OCI-M1 (cell line): Measurements from ENCODE around the gene PARD6G.

Experiments used
- DNase-seq: peaks from one replicate; lab custom pipeline; 2025; lab: John Stamatoyannopoulos, UW

PARD6G gene

GRCh38 chr18:80145196-80145804, 102.0 kb downstream of the PARD6G start:
- no peak for DNase-seq

DNA sequence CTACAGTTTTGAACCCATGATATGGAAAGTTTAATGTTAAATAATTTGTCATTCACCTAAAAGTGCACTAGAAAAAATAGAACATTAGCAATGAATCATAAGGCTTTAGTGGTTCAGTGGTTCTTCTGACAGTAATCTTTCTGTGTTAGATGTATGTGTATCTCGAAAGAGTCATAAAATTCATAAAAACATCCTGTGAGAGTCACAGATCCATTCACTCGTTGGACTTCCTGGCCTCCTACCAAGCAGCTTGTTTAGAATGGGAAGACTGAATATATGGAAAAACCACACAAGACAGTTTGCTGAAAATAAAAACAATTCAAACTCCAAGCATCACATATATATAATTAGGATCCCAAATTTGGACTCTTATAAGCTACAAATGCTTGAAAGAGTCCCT, 103.4 kb downstream of the PARD6G start:
- no peak for DNase-seq

GRCh38 chr18:80140455-80140985, 106.8 kb downstream of the PARD6G start:
- no peak for DNase-seq

DNA sequence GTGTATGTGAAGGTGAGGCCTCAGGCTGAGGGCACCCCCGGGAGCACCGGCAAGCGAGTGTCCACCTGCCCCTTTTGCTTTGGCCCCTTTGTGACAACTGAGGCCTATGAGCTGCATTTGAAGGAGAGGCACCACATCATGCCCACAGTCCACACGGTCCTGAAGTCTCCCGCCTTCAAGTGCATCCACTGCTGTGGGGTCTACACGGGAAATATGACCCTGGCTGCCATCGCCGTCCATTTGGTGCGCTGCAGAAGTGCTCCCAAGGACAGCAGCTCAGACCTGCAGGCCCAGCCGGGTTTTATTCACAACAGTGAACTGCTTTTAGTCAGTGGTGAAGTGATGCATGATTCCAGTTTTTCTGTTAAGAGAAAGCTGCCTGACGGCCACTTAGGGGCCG, 109.3 kb downstream of the PARD6G start:
- DNase-seq, result no peak

DNA sequence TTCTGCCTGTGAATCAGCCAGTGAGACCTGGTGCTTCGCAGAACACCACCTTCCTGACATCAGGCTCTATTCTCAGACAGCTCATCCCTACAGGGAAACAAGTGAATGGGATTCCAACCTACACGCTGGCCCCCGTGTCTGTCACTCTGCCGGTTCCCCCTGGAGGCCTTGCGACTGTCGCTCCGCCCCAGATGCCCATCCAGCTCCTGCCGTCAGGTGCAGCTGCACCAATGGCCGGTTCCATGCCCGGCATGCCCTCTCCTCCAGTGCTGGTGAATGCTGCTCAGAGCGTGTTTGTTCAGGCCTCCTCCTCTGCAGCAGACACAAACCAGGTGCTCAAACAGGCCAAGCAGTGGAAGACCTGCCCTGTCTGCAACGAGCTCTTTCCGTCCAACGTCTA, 110.2 kb downstream of the PARD6G start:
- no peak for DNase-seq

- DNase-seq, result no peak
These were observed 110.6 kb downstream of the PARD6G start for GRCh38 chr18:80136679-80137078.

DNA sequence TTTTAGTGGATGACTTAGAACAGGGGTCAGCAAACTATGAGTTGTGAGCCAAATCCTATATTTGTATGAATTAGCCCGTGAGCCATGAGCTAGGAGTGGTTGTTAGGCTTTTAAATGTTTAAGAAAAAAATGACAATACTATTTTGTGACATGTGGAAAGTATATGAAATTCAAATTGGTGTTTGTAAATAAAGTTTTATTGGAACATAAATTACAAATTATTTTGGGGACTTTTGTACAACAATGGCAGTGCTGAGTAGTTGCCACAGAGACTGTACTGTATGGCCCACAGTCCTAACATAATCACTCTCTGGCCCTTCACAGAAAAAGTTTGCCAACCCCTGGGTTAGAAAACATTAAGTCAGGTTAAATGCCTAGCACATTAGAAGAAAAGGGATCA, 112.2 kb downstream of the PARD6G start:
- DNase-seq, result no peak

GRCh38 chr18:80133124-80133523, 114.2 kb downstream of the PARD6G start:
- DNase-seq, result no peak

DNA sequence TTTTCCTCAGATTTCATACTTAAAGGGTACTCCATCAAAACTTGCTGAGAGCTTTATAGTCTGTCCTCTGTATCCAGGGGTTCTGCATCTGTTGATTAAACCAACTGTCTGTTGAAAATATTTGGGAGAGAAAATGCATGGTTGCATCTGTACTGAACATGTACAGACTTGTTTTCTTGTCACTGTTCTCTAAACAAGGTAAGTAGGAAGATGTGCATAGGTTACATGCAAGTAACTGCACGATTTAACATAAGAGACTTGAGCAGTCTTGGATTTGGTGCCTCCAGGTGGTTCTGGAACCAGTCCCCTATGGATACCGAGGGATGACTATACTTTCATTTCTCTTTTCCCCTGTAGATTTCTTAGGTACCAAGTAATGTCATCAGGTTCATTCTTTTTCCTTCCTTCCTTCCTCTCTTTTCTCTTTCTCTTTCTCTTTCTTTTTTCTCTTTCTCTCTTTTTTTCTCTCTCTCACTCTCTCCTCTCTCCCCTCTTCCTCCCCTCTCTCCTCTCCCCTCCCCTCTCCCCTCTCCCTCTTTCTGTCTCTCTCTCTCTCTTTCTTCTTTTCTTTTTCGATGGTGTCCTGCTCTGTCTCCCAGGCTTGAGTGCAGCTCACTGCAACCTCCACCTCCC, 115.0 kb downstream of the PARD6G start:
- no peak for DNase-seq

DNA sequence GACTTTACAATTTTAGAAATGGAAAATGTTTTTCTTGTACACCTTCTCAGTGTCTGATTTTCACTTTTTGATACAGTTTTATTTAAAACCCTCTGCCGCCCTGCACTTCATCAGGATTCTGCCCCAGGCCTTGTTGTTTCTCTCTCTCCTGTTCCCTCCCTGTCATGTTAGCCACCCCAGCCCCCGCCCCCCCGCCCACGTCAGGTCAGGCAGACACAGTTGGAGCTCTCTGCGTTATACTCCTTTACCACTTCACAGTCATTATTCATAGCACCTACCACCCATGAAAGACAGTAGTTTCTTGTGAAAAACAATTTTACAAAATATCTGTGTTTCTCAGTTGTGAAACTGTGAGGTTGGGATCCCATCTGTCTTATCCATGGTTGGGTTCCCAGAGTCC, 116.8 kb downstream of the PARD6G start:
- DNase-seq, result no peak

DNA sequence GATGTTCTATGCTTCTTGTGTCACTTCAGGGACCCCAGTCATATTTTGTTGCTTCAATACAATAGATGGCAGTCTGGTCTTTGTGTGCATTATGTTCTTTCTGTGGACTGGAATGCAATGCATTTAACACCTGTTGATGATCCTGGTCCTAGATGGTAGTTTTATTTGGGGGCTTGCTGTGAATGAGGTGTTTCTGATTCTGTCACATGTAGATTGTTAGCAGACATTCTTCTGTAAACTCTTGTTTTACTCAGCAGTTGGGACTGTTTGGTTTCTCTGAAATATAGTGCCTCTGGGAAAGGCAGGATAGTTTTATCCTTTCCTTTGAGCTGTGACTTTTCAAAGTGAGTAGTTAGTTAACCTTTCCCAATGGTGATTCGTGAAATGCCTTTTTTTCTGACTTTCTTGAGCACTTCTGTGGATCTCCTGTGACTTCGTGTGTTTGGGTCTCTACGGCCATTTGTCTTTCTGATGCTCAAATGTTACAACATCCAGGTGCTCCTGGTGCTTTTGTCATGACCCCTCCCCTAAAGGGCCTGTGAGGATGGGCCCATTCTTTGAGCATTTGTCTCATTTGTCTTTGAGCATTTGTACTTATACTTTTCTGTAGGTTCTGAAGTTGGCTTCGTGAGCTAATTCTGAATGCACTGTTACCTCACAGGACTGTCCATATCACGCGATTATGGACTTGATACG, 117.5 kb downstream of the PARD6G start:
- no peak for DNase-seq

GRCh38 chr18:80127635-80128034, 119.7 kb downstream of the PARD6G start:
- no peak for DNase-seq

GRCh38 chr18:80126797-80127196, 120.5 kb downstream of the PARD6G start:
- no peak for DNase-seq

DNA sequence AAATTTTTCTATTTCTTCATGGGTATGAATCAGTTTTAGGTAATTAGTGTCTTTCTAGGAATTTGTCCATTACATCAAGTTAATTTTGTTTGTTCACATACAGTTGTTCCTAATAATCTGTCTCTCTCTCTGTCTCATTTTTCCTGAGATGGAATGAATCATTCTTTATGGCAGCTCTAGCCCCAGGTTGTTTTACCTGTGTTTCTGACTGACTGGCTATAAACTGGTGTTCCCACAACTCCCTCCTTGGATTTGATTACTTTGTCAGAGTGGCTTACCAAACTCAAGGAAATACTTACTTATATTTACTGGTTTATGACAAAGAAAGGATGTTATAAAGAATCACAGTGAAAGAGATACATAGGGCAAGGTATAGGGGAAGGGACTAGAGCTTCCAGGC, 123.2 kb downstream of the PARD6G start:
- no peak for DNase-seq

GRCh38 chr18:80120932-80121331, 126.4 kb downstream of the PARD6G start:
- no peak for DNase-seq

DNA sequence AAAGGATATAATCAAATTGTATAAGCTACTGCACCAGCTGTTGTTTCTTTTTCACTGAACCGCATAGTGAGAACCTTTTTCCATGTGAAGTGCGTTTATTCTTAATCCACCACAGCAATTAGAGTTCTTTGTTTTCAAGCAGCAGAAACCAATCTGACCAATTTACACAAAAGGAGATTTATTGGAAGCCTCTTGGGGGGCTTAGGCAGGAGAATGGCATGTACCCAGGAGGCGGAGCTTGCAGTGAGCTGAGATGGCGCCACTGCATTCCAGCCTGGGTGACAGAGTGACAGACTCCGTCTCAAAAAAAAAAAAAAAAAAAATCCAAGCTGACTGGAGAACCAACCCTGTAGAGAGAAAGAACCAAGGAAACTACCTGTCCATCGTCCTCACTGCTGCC, 128.2 kb downstream of the PARD6G start:
- no peak for DNase-seq

- DNase-seq, result no peak
These were observed 132.3 kb downstream of the PARD6G start for GRCh38 chr18:80115035-80115434.

GRCh38 chr18:80112624-80113248, 134.6 kb downstream of the PARD6G start:
- DNase-seq, result peak; percentile 58

DNA sequence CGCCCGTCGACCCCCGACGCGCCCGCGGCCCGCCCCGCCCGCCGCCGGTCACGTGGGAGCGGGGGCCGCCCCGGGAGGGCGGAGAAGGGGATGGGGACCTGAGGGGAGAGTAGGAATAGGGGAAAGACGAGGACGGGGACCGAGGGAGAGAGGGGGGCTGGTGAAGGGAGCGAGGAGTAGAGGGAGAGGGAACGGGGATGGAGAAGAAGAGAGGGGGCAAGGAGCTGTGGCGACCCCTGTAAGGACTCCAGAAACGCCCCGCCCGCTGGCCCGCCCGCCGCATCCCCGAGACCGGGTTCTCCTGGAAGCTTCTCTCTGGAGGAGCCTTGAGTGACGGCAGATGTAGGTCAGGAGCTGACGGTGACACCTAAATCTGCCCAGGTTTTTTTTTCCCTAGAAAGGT, 137.6 kb downstream of the PARD6G start:
- peak; percentile 48 for DNase-seq

DNA sequence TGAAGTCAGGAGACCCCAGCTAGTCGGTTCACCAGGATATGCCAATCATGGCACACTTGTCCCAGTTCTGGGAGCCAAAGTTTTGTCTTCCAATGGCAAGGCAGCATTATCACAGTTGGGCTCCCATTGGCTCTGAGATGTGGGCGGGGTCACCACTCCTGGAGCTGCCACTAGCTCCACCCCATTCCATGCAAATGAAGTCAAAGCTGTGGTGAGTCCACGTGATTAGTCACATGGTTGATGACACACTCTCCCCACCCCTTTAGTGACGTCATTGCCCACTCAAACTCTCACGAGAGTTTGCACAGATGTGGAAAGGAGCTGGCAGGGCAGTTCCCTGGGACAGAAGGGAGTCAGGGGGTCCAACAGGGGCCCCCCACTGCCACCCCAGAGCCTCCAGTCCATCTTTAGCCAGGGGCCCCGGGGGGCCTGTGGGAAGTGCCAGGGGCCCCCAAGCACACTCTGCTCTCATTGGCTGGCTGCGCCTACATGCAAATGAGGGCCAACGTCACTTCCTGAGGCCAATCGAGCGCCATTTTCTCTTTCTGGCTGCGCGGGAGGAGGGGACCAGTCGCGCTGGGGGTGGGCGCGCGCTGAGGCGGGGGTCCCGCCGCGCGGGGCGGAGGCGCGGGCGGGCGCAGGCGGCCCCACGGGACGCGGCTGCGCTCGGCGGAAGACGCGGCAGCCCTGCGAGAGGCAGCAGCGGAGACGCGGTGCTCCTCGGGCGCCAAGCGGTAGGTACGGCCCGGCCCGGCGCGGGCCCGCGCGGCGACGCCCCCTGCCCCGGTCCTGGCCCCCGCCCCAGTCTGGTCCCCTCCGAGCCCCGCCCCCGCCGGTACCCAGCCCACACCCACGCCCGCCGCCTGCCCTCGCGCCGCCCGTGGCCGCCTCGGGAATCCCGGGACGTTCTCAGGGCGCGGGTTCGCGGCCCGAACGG, 138.3 kb downstream of the PARD6G start, which contains the start of gene ADNP2:
TSS of gene ADNP2 (plus strand) at position 524 of the 937 bp plus-strand sequence. CDS start 8,281 bp downstream, outside the sequence.
- DNase-seq, result peak; percentile 98

- DNase-seq, result no peak
These were observed 139.2 kb downstream of the PARD6G start for GRCh38 chr18:80108121-80108536.
